ENCODE data around the gene CMKLR1.

CMKLR1 gene

DNA sequence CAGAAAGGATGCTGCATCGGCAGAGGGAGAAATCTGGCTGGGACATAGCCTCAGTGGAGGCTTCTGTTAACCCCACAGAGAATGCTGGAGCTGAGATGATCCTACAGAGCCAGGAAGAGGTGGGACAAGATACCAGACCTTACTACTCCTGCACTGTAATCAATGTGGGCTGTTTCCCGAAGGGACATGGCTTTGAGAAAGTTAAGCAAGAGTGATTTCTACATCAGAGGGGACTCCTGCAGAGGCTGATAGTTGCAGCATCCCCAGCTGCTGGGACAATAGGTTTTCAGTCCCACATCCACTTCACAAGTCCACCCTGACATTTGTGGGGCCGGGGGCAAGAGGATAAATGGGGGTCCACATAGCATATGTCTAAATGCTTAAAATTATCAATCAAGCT, 22.5 kb upstream of the CMKLR1 start:
- DNase-seq (ENCODE audit: low read depth in 2 of 2): no peak

GRCh38 chr12:108360487-108360886, 21.4 kb upstream of the CMKLR1 start:
- peak; percentile 9 to 21 for DNase-seq (ENCODE audit: low read depth in 2 of 2)

GRCh38 chr12:108360057-108360456, 20.9 kb upstream of the CMKLR1 start:
- DNase-seq (ENCODE audit: low read depth in 2 of 2): no peak

DNA sequence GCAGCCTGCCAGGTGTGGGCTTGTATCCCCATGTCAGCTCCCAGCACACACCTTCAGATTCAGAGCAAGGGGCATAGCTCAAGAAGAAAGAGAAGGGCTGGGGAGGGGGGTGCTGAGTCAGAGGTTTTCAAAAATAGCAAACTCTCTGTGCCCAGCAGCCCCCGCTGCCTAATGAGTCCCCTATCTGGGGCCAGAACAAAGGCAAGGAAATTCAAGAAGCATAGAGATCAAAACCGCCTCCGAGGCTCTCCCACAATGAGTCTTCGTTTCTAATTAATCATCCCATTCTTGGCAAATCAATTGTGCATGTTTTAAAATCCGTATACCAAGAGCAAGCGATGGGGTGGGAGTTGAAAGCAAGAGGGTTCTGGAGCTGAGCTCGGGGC, 19.5 kb upstream of the CMKLR1 start:
- no peak for DNase-seq (ENCODE audit: low read depth in 2 of 2)

DNA sequence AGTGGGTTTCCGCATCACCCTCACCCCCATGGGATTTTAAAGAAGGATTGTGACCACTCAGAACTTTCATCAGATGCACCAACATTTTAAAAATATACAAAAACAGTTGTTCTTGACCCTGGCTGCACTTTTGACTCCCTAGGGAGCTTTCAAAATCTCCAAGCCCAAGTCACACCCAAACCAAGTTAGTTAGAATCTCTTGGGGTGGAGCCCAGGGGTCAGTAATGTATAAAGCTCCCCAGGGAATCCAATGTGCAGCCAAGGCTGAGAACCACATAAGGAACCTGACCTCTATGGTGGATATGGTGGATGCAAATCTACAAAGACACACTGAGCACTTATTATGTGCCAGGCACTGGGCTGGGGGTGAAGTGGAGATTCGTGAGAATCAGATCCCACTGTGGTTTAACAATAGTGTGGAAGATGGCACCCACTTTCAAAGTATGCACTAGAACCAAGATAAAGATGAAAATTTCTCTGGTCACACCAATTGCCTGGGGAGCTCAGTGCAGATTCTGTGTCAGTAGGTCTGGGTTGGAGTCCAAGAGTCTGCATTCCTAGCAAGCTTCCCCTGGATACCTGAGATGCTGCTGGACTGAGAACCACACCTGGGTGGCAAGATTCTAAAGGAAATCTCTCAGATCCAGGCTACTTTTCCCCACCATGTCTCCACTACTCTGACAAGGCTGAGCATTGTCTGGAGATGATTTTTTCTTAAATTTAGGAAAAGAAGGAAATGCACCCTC, 18.9 kb upstream of the CMKLR1 start:
- DNase-seq (ENCODE audit: low read depth in 2 of 2): no peak

GRCh38 chr12:108356835-108357806, 18.0 kb upstream of the CMKLR1 start:
- no peak for DNase-seq (ENCODE audit: low read depth in 2 of 2)

DNA sequence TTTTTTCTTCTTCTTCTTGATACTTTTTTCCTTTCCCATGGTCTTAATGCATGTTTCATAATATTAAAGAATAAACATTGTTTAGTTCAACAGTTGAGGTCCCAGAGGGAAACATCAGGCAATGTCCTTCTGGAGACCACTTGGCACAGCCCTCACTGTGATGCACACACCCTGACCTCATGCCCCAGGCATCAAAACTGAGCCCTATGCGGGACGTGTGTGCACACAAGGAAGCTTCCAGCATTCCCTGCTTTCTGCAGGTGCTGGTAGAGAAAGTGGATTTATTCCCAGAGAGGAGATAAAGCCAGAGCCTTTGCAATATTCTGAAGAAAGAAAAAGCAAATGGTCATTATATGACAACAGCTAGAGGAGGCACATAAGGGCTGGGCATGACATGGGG, 16.0 kb upstream of the CMKLR1 start:
- no peak for DNase-seq (ENCODE audit: low read depth in 2 of 2)

GRCh38 chr12:108352591-108352990, 13.5 kb upstream of the CMKLR1 start:
- no peak for DNase-seq (ENCODE audit: low read depth in 2 of 2)

- no peak for DNase-seq (ENCODE audit: low read depth in 2 of 2)
Observed at GRCh38 chr12:108350511-108350910, 11.4 kb upstream of the CMKLR1 start.

DNA sequence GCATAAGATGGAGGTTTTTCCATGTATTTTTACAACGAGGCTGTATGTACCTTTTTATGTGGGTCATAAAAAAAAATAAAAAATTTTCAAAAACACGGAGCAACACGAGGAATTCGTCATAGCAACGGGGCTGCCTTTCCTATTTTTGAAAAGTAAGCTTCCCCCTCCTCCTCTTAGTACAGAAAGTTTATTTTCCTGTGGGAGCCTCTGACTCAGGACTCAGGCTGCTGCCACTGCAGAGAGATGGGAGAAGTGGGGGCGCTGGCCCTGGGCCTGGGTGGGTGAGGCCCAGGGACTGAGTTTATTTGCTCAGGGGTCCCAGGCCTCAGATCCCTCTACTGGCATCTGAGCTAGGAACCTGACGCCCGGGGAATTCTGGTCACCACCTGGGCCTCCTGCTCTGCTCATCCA, 10.2 kb upstream of the CMKLR1 start:
- no peak for DNase-seq (ENCODE audit: low read depth in 2 of 2)

GRCh38 chr12:108348842-108349241, 9.7 kb upstream of the CMKLR1 start:
- DNase-seq (ENCODE audit: low read depth in 2 of 2): no peak

DNA sequence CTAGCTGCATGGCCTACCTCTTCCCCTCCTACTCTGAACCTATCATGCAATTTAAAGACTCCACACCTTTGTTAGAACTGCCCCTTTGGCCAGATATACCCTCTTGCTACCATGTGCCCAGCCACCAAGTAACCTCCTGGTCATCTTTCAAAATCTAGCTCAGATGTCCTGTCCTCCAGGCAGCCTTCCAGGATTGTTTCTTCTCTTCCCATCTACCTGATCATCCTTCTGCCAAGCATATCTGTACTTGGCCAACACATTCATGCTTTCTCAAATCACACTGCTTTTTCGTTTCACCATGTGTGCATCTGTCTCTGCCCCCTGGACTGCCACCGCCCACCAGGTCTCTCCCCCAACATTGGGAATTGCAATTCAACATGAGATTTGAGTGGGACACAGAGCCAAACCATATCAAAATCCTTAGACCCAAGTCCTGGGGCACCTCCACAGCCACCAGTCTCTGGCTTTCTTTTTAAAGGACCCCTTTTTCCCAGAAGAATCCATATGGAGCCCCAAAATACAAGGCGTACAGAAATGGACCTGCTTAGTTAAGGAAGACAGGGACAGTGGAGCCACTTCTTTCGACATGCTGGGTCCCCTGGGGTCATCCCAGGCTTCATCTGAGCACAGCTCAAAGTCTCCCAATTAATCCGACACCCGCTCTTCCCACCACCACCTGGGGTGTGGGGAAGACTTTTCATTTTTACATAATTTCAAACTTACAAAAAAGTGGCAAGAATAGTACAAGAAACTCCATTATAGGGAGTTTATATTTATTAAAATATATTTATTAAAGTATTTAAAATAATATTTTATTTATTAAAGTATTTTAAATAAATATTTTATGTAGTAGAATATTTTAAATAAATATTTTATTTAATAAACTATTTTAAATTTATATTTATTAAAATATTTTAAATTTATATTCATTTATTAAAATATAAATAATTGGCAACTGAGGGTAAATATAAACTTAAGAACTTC, 7.9 kb upstream of the CMKLR1 start:
- no peak for DNase-seq (ENCODE audit: low read depth in 2 of 2)

DNA sequence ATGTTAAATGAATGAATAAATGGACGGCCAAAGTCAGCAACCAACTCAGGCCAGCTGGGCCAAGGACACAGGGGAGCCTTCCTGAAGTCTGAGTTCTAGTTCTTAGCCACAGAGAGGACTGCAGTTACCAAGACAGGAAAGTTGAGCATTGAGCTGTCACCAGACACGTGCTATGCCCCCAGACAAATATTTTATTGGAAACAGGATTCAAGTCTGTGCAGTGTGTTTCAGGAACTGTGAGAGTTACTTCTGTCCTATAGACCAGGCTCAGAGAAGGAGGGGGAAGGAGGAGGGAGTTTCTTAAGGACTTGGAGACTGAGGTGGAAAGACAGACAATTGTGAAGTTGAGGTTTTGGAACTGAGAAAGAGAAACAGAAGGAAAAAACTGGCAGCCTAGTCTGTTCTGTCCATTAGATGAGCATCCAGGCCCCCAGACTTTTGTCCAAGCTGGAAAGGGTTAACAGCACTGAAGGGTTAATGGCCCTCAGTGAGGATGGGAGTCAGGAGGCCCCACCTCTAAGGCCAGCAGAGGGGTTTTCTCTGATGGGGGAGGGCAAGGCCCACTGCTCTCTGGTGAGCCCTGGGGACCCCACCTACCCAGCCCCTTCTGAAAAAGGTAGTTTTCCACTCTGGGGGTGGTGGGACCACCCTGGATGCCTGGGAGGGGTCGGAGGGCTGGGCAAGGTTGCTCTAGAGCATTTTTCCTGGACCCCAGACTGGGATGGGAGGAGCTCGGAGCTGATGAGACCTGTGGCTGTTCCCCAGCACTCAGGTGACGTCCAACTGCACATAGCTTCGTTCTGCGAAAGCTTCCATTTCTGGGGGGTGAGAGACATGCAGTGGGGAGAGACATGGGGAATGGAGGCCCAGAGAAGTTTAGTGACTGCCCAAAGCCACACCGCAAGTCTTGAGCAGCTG, 6.9 kb upstream of the CMKLR1 start:
- no peak for DNase-seq (ENCODE audit: low read depth in 2 of 2)

- DNase-seq (ENCODE audit: low read depth in 2 of 2): no peak
Observed at GRCh38 chr12:108342985-108343384, 3.9 kb upstream of the CMKLR1 start.

GRCh38 chr12:108341854-108342847, 3.0 kb upstream of the CMKLR1 start:
- DNase-seq (ENCODE audit: low read depth in 2 of 2): no peak

GRCh38 chr12:108341356-108341755, 2.2 kb upstream of the CMKLR1 start:
- DNase-seq (ENCODE audit: low read depth in 2 of 2): no peak

DNA sequence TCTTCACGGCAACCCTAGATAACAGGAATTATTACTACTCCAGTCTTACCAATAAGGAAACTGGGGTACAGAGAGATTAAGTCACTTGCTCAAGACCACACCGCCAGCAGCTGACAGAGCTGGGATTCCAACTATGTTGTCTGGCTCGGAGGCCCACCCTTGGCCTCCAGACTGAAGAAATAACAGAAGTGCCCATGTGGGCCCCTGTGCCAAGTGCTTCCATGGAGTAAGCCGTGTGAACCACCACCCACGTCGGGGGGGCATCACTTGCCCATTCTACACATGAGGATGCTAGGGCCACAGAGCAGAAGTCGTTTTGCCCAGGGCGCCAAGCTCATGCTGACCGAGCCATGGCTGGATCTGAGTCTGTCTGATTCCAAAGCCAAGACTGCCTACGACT, 926 bp upstream of the CMKLR1 start:
- no peak for DNase-seq (ENCODE audit: low read depth in 2 of 2)

DNA sequence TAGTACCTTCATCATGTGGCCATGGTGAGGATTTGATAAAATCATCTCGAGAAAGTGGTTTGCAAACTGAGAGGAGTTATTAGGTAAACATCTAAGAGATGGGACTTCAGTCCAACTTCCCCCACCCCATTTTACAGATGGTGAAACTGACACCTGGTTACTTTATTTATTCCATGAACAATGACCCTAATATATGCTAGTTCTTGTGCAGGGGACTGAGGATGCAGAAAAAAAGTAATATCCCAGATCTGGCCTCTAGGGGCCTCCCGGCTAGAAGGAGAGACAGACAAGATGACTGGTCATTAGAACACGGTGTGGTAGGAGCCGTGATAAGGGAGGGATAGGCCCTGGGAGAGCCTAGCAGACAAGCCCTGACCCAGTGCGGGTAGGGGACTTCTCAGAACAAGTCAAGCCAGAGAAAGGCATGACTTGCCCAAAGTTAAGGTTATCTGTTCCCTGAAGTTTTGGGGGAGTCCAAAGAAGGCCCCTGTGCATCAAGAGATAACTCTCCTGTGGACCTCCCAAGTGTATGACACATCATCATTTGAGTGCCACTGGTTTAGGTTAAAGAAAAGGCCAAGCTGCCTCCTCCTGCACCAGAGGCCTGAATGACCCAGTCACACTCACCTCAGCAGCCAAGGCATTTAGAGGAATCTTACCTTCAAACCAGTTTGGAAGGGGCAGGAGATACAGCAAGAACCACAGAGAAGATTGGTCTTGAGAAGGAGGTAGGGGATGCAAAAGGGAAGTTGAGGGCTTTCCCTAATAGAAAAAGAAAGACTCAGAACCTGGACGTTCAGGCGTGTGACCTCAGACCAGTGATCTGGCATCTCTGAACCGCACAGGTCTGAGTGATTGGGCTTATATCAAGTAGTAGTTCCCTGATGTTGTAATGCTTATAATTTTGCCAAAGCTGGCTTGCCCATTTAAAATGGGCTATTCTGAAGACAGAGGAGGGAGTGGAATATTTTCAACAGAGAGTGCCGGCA, 1.6 kb downstream of the CMKLR1 start:
- DNase-seq (ENCODE audit: low read depth in 2 of 2): no peak
